Nephron (organoid): ENCODE results near the gene CTAGE8.
"Not testable (repeated sequence)": the region's sequence is repeated elsewhere in the genome, so short reads cannot be mapped to it uniquely, and the experiment has no call there.

ENCODE experiments used
- H3K27ac Mint-ChIP-seq, 3 experiments: 2 replicates each; pipeline ENCODE4 v1.8.0; 2020; ENCODE audit warnings: mixed read lengths in 3 of 3, mild to moderate bottlenecking in 2 of 3, moderate library complexity in 1 of 3
- H3K27me3 Mint-ChIP-seq: 2 replicates; pipeline ENCODE4 v1.8.0; 2021; ENCODE audit warnings: low read depth, mild to moderate bottlenecking, moderate library complexity, mixed read lengths
- H3K36me3 Mint-ChIP-seq: 2 replicates; pipeline ENCODE4 v1.8.0; 2020; ENCODE audit warnings: low read depth, mixed read lengths
- H3K4me1 Mint-ChIP-seq: 2 replicates; pipeline ENCODE4 v1.8.0; 2020; ENCODE audit warnings: mixed read lengths
- H3K4me3 Mint-ChIP-seq, 3 experiments: 2 replicates each; pipeline ENCODE4 v1.8.0; 2020; ENCODE audit warnings: mild to moderate bottlenecking in 3 of 3, mixed read lengths in 3 of 3, moderate library complexity in 2 of 3
- H3K9me3 Mint-ChIP-seq: 2 replicates; pipeline ENCODE4 v1.8.0; 2020; ENCODE audit warnings: mixed read lengths
- TF ChIP-seq, protein P1 (sequence below), 3 experiments: fragments of 200-600 bp; sonication (generic); IDR thresholded peaks; one replicate each; pipeline ENCODE4 v1.5.0; 2021; ENCODE audit warnings: antibody characterized with exemption in 3 of 3; ENCODE audit not compliant: unreplicated experiment in 3 of 3

Gene CTAGE8

DNA sequence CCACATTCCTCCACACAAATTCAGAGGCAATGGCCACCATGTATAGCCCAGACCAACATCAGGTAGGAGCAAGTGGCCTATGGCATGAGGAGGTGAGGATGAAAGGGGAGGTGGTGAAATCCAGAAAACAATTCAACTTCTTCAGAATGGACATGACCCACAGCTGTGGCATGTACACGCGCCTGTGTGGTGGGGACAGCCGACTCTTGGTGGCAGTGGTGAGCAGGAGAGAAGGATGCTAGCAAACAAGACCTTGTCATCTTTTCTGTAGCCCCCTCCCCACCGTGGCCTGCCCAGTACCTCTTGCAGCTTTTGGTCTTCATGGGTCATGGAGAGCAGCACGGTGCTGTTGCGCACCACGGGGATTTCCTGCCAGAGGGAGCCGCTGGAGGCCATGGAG lies 12.9 kb upstream of the CTAGE8 start:
- not testable (repeated sequence) for H3K4me1 Mint-ChIP-seq, H3K27me3 Mint-ChIP-seq

DNA sequence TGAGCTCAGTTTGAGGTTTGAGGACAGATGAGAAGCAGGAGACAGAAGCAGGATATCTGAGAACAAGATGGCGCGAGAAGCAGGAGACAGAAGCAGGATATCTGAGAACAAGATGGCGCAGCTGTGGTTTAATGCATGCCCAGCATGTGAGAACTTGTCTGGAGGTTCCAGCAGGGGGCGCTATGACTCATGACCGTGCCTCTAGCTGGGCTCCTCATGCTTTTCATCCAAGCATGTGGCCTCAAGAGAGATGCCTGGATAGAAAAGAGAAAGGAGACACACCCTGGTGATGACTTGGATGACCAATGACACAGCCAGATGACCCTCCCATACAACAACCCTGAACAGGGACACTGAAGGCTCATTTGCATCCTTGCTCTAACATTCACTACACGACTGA lies 10.9 kb upstream of the CTAGE8 start:
- H3K27ac Mint-ChIP-seq, H3K4me3 Mint-ChIP-seq, H3K27me3 Mint-ChIP-seq, H3K9me3 Mint-ChIP-seq, H3K36me3 Mint-ChIP-seq, H3K4me1 Mint-ChIP-seq: not testable (repeated sequence)

More for the DNA sequence above, 12.9 kb upstream of the CTAGE8 start:
- not testable (repeated sequence) for H3K36me3 Mint-ChIP-seq, H3K27ac Mint-ChIP-seq, H3K4me3 Mint-ChIP-seq, H3K9me3 Mint-ChIP-seq

DNA sequence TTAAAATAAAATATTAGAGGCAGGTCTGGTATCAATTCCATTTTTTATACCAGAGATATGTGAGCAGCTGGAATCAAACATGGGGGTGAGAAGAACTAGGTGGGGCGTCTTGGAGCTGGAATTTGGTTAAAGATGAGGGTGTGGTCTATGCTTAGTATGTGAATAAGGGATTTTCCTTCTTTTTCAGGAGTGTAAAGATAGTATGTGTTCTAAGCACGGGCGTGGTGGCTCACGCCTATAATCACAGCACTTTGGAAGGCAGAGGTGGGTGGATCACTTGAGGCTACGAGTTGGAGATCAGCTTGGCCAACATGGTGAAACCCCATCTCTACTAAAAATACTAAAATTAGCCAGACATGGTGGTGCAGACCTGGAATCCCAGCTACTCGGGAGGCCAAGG lies 6.2 kb upstream of the CTAGE8 start:
- H3K4me3 Mint-ChIP-seq, H3K27me3 Mint-ChIP-seq, H3K27ac Mint-ChIP-seq, H3K9me3 Mint-ChIP-seq, H3K4me1 Mint-ChIP-seq, H3K36me3 Mint-ChIP-seq: not testable (repeated sequence)

DNA sequence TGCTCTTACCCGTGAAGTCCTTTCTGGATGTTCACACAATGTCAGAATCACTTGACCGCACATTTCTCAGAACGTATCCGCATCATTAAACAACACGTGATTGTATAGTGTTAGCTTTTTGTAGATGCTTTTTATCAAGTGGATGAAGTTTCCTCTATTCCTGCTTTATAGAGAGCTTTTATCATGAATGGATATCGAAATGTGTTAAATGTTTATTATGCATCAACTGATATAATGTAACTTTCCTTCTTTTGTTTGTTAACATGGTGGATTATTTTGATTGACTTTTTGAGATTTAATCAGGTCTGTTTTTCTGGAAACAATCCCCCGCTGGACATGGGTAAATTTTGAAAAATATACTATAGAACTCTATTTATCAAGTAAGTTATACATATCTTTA lies 4.4 kb downstream of the CTAGE8 start, which contains the start of gene OR2A7:
Gene OR2A7, minus strand, starts transcription at position 101 of the 400 bp plus-strand sequence. CDS start 5,164 bp downstream, outside the sequence.
- H3K36me3 Mint-ChIP-seq, H3K27ac Mint-ChIP-seq, H3K4me3 Mint-ChIP-seq, H3K9me3 Mint-ChIP-seq, H3K4me1 Mint-ChIP-seq, H3K27me3 Mint-ChIP-seq: not testable (repeated sequence)

DNA sequence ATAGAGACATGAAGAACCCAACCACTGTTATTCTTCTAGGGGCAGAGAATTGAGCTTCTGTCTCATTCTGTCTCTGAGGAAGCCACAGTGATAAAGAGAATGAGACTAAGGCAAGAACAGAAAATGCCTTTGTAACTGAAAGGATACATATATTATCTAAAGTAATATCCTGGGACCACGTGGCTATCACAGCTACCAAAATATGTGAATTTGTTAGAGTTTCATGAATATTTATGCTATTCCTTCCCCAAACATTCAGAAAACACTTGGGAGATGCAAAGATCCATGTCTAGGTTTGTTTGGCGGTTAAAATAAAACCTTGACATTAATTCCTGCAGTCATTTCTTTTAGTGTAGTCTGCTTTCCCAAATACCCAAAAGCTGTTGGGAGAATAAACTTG lies 7.0 kb downstream of the CTAGE8 start:
- not testable (repeated sequence) for H3K27ac Mint-ChIP-seq, H3K36me3 Mint-ChIP-seq, H3K27me3 Mint-ChIP-seq, H3K9me3 Mint-ChIP-seq, H3K4me3 Mint-ChIP-seq, H3K4me1 Mint-ChIP-seq

DNA sequence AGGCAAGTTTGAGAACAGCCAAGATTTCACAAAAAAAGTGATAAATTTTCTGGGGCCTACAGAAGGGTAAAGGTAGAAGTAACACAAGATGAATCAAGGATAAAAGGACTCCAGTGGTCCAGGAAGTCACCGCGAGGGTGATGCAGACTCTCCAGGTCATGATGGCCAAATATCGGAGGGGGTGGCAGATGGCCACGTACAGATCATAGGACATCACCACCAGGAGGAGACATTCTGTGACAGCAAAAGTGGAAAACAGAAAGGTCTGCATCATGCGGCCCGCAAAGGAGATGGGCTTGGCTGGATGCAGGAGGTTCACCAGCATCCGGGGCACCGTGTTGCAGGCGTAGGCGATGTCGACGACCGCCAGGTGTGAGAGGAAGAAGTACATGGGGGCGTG lies 10.0 kb downstream of the CTAGE8 start:
- H3K36me3 Mint-ChIP-seq, H3K4me3 Mint-ChIP-seq, H3K4me1 Mint-ChIP-seq, H3K27ac Mint-ChIP-seq, H3K27me3 Mint-ChIP-seq, H3K9me3 Mint-ChIP-seq: not testable (repeated sequence)

DNA sequence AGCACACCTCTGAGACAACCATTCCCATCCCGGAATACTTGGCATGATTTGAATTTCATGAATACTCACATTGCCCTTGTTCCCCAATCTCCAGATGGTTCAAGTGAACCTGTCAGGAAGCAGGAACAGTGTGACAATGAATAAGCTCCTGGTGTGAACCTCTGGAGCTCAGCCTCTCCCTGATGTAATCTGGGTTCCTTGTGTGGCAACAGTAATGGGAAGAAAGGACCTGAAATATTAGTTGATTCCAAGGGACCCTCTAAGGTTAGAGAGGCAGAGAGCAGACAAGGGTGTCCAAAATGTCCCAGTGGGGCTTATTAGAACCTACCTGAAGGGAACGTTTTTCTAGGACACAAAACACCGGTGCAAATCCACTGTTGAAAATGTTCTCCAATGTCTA lies 13.0 kb downstream of the CTAGE8 start:
- Mint-ChIP-seq H3K36me3 (no peaks in the 10 kb centered on the region), H3K9me3 (no peaks in the 10 kb centered on the region), H3K27ac (no peak overlapping the region)

DNA sequence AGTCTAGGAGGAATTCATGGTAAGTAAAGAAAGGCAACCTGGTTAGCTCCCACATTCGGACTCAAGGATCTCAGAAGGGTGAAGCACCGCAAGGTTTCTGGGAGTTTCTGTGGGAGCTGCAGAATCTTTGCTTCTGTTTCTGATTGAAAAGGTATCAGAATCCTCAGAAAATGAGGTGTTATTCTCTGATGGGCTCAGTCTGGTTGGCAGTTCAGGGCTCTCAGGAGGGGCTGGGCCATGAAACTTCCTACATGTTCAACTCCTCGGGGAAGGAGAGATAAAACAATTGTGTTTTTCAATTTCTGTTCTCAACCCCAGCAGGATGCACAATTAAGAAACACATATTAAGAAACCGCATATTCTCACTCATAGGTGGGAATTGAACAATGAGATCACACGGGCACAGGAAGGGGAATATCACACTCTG lies 13.6 kb downstream of the CTAGE8 start:
- TF ChIP-seq, protein P1, sequence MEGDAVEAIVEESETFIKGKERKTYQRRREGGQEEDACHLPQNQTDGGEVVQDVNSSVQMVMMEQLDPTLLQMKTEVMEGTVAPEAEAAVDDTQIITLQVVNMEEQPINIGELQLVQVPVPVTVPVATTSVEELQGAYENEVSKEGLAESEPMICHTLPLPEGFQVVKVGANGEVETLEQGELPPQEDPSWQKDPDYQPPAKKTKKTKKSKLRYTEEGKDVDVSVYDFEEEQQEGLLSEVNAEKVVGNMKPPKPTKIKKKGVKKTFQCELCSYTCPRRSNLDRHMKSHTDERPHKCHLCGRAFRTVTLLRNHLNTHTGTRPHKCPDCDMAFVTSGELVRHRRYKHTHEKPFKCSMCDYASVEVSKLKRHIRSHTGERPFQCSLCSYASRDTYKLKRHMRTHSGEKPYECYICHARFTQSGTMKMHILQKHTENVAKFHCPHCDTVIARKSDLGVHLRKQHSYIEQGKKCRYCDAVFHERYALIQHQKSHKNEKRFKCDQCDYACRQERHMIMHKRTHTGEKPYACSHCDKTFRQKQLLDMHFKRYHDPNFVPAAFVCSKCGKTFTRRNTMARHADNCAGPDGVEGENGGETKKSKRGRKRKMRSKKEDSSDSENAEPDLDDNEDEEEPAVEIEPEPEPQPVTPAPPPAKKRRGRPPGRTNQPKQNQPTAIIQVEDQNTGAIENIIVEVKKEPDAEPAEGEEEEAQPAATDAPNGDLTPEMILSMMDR (IDR thresholded peaks at IDR 0.05; ENCODE audit: unreplicated experiment in 3 of 3) = no peak
- Mint-ChIP-seq H3K36me3 (no peaks in the 10 kb centered on the region), H3K9me3 (no peaks in the 10 kb centered on the region), H3K27me3 (no peaks in the 10 kb centered on the region), H3K27ac (no peak overlapping the region), H3K4me3 (no peak overlapping the region), H3K4me1 (no peaks in the 10 kb centered on the region)

More for the DNA sequence above, 13.0 kb downstream of the CTAGE8 start:
- Mint-ChIP-seq H3K4me1 (no peaks in the 10 kb centered on the region), H3K4me3 (no peak overlapping the region), H3K27me3 (no peaks in the 10 kb centered on the region)
- TF ChIP-seq, protein P1 (IDR thresholded peaks at IDR 0.05; ENCODE audit: unreplicated experiment in 3 of 3) = no peak

DNA sequence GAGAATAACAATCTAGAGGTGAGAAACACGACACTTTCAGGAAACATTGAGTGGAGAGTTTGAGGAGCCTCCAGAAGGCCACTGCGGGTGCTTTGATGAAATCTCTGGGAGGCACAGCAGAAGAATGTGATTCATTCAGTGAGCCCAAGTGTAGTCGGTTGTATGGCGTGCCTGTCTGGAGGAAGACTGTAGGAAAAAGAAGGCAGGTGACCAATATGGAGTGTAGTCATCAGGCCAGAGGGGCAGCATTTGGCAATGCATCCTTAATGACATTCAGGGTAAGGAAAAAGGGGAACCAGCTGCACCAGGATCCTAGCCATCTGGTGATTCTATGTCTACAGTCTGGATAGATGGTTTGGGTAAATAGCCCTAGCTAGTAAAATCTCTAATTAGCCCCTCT lies 16.8 kb downstream of the CTAGE8 start:
- not testable (repeated sequence) for H3K4me1 Mint-ChIP-seq, H3K4me3 Mint-ChIP-seq, H3K27ac Mint-ChIP-seq, H3K36me3 Mint-ChIP-seq, H3K27me3 Mint-ChIP-seq, H3K9me3 Mint-ChIP-seq

DNA sequence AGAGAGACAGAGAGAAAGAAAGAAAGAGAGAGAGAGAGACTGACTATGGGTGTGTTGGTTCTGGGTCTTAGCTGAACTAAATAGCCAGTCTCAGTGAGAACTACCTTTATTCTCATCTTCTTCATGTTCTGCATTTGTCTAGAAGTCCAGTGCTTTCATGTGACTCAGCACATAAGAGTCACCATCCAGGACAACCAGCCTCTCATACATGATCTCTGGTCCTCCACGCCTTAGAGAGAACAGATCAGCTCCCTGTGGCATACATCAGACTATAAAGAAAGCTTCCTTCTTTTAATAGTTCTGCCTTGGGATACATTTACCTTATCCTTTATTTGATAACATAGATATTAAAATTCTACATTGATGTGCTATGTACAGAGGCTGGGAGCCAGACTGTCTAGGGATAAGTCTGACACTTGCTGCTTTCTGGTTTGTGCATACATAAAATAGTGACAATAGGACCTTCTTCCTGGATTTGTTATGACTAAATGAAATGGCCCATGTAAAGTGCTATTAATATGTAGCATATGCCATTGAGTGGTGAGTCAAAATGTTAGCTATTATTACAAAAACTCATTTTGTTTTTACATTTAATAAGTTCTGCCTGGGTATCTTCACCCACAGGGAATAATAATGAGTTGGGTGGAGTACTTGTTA lies 21.3 kb downstream of the CTAGE8 start:
- not testable (repeated sequence) for H3K9me3 Mint-ChIP-seq, H3K36me3 Mint-ChIP-seq, H3K4me3 Mint-ChIP-seq, H3K27me3 Mint-ChIP-seq, H3K27ac Mint-ChIP-seq, H3K4me1 Mint-ChIP-seq

DNA sequence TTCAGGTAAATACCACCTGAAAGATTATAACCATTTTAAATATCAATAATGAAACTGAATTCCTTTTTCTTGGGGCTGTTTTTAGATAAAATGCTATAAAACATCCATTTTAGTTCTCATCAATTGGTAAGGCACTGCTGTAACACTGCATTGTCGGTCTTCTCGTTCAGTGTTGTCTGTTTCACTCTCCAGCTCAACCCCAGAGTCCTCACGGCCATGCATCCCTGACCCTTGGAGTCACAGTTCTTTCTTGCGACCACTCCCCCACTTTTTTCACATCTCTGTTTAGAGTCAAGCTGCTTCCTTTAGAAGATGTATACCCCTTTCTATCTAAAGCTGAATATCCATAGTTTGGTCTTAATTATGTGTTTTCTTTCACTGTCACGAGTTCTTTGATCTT lies 22.1 kb downstream of the CTAGE8 start:
- not testable (repeated sequence) for H3K9me3 Mint-ChIP-seq, H3K27ac Mint-ChIP-seq, H3K4me1 Mint-ChIP-seq, H3K27me3 Mint-ChIP-seq, H3K36me3 Mint-ChIP-seq, H3K4me3 Mint-ChIP-seq

DNA sequence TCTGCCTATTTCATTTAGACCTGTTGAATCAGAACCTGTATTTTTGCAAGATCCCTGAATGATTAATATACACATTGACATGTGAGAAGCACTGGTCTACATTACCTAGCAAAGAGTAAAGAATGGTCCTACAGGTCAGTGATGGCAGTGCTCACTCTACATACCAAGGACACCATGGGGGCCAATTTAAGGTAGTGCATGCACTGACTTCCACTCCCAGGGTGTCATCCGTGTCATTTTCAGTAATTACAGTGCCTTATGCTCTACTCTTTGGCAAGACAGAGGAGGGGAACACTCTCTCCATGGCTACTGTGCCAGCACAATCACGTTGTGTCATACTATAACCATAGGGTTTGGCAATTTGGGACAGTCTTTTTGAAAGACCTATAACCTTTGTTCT lies 23.7 kb downstream of the CTAGE8 start:
- not testable (repeated sequence) for H3K4me3 Mint-ChIP-seq, H3K4me1 Mint-ChIP-seq, H3K27ac Mint-ChIP-seq, H3K27me3 Mint-ChIP-seq, H3K9me3 Mint-ChIP-seq, H3K36me3 Mint-ChIP-seq

DNA sequence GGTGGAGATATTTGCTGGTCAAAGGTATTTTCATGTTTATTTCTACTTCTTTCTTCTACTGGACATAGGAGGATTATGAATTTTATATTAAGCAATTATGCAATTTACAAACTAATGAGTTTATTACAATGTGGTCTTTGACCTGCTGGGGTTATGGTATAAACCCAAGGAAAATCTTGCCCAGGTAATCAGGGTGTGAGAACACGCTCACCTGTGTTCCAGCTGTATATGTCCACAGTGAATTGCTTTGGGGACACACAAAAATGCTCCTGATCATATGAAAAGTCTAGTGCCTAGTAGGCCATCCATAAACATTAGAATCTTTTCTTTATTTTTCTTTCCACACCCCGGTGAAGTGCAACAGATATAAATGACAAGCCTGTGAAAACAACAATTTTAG lies 29.7 kb downstream of the CTAGE8 start, which contains the start of gene OR2A42:
Gene OR2A42, minus strand, starts transcription at position 241 of the 400 bp plus-strand sequence. CDS start 6,762 bp downstream, outside the sequence.
- not testable (repeated sequence) for H3K9me3 Mint-ChIP-seq, H3K4me3 Mint-ChIP-seq, H3K27me3 Mint-ChIP-seq, H3K4me1 Mint-ChIP-seq, H3K27ac Mint-ChIP-seq, H3K36me3 Mint-ChIP-seq
